ENCODE measurements around the gene CD52. TPM values are rescaled to one million over a fixed set of nuclear protein-coding genes. Genes with fewer than 3 reads are reported as not detected.

CD52 gene
- total RNA-seq, 4 donors from 2014 or later = 3.0 to 12.3 TPM; not detected in 2

DNA sequence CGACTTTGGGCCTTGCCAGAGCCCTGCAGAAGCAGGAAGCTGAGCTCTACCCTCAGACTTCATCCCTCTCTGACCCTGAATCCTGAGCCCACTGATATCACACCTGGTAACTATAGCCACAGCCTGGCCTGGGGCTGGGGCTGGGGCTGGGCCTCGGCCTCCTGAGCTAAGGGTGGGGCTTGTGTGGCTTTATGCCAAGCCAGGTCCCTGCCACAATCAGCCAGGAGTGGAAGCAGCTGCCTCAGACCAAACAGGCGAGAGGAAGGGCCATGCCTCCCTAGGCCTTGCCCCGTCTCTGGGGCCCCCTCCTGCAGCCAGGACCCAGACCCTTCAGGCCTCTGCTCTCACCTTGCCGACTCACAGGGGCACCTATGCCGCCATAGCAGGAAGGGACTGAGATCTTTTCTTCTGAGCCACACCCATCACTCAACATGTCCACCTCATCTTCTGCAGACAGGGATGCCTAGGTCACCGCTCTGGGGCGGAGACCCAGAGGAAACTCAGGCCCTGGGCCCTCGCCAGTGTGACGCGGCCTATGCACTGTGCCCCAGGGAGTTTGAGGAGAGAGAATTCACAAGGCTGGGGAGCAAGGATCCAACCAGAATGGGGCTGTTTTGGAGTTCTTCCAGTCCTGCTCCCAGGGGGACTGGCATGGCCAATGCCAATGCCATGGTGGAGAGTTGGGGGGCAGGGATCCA lies 17.0 kb upstream of the CD52 start:
- Histone ChIP-seq H3K9me3 (no peaks in the 10 kb centered on the region), H3K36me3 (no peaks in the 10 kb centered on the region), H3K27ac (no peak overlapping the region), H3K4me3 (replicated peaks in 1 of 3) (no peak overlapping the region), H3K27me3 (no peaks in the 10 kb centered on the region), H3K4me1 (peaks cover 5% of the 10 kb centered on the region in 2 donors)
- TF ChIP-seq, protein P1, sequence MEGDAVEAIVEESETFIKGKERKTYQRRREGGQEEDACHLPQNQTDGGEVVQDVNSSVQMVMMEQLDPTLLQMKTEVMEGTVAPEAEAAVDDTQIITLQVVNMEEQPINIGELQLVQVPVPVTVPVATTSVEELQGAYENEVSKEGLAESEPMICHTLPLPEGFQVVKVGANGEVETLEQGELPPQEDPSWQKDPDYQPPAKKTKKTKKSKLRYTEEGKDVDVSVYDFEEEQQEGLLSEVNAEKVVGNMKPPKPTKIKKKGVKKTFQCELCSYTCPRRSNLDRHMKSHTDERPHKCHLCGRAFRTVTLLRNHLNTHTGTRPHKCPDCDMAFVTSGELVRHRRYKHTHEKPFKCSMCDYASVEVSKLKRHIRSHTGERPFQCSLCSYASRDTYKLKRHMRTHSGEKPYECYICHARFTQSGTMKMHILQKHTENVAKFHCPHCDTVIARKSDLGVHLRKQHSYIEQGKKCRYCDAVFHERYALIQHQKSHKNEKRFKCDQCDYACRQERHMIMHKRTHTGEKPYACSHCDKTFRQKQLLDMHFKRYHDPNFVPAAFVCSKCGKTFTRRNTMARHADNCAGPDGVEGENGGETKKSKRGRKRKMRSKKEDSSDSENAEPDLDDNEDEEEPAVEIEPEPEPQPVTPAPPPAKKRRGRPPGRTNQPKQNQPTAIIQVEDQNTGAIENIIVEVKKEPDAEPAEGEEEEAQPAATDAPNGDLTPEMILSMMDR (IDR thresholded peaks at IDR 0.05) = no peak
- no peak for TF ChIP-seq POLR2A (IDR thresholded peaks at IDR 0.05)
- 82 to 92% methylated on average over 8 to 11 of the region's 11 CpGs for WGBS, 2 donors
- intact Hi-C loops (cut with DNase I) = no loop called here
- DNase-seq = no peak

DNA sequence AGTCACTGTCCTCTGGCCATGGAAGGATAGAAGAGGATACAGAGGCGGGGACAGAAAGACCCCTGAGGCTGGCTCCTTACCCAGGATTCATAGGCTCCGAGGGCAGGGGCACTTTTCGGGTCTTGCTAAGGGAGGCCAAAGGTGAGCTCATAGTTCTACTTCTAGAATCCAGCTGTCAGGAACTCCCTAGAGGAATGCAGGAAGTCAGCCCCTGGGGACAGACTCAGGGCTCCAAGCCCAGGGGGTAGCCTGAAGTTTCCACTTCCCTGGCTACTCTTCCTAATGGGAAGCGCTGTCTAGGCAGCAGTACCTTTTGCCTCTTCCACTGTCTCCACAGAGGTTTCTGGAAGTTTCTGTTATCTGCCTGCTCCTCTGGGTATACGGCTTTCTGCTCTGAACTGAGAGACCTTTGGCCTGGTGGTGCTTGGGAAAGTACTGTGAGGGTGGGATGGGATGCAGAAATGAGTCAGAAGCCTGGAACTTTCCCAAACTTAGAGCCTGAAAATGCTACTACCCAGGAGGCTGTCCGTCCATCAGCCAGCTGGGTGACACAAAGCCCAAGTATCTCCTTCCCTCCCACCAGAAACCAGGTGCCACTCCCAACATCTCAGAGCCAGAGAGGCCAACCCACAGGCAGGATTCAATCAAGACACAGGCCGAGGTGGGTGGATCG lies 14.9 kb upstream of the CD52 start:
- intact Hi-C loops (cut with DNase I) = no loop called here
- no peaks in the 10 kb centered on the region for H3K9me3 ChIP-seq
- H3K4me1 ChIP-seq = peaks cover 10 to 11% of the 10 kb centered on the region in 2 donors
- no peak overlapping the region for H3K27ac ChIP-seq
- no peaks in the 10 kb centered on the region for H3K27me3 ChIP-seq
- DNase-seq = no peak
- TF ChIP-seq, protein P1 (IDR thresholded peaks at IDR 0.05) = no peak
- no peak for TF ChIP-seq POLR2A (IDR thresholded peaks at IDR 0.05)
- no peaks in the 10 kb centered on the region for H3K36me3 ChIP-seq
- 73 to 91% methylated on average over 6 to 8 of the region's 8 CpGs for WGBS, 2 donors
- no peak overlapping the region for H3K4me3 ChIP-seq (replicated peaks in 1 of 3)

DNA sequence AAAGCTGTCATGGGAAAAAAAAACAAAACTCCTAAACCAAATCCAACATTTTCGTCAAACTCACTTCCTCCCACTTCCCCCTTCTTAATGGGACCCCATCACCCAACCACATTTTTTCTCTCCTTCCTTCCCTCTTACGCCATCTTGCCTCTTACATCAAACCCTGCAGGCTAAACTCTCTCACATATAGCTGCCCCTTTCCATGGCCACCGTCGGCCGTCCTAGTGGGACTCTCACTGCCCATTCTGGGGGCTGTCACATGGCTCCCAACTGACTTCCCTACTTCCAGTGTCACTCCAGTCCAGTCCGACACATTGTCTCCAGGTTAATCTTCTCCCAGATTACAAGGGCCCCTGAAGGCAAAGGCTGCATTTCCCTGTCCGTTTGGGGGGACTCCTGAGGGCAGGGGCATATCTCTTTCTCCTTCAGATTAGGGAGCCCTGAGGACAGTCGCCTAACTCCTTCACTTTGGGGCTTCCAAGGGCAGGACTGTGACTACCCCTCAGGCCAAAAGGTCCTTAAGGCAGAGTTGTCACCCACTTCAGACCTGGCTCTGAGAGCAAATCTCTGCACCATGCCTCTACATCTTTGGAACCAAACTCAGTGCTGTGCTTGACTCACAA lies 12.0 kb upstream of the CD52 start:
- Histone ChIP-seq H3K9me3 (no peaks in the 10 kb centered on the region), H3K27ac (no peak overlapping the region), H3K4me1 (peaks cover 10 to 11% of the 10 kb centered on the region in 2 donors), H3K27me3 (no peaks in the 10 kb centered on the region), H3K4me3 (replicated peaks in 1 of 3) (peak overlapping the region; percentile 34 to 81 (median 56)), H3K36me3 (no peaks in the 10 kb centered on the region)
- no peak for TF ChIP-seq POLR2A (IDR thresholded peaks at IDR 0.05)
- TF ChIP-seq, protein P1 (IDR thresholded peaks at IDR 0.05) = no peak
- DNase-seq = no peak
- 21 to 29% methylated on average over 8 of the region's 8 CpGs for WGBS, 2 donors
- intact Hi-C loops (cut with DNase I) = no loop called here

DNA sequence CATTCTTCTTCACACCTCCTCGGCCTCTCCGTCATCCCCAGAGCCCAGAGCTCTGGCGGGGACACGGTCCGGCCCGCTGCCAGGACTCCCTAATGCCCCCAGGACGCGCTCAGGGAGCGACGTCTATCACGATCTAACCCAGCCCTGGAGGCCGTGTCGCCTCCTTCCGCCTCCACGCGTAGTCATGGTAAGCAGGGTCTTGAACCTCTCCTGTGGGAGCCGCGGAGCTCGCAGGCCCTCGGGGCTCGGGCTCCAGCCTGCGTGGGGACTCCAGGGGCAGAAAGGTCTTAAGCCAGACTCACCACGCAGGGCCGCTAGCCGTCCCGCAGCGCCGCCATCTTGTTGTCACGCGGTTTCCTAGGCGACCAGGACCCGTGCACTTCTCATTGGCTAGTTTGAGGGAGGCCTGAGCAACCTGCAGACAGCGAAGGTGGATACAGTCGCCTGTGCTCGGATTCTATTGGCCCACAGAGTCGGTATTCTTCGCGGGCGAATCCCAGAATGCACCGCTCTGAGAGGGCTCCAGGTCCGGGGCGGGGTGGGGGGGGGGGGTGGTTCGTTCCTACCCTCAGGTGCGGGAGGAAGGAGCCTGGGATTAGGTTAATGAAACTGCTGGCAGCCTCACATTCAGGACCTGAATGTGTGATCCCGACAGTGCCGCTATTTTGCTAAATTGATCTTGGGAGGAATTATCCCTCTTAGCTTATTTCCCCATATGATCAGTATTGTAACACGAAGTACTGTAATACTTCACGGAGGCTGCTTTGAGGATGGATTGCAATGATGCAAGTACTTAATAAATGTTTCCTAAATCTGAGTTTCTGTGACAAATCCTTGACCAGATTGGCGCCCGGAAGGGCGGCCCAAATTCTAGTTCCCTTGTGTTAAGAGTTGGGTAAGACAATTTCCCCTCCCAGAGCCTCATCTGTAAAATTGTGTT lies 11.2 kb upstream of the CD52 start, which contains the start of gene UBXN11:
TSS of gene UBXN11 (minus strand) at position 347 of the 940 bp plus-strand sequence. CDS start 3,753 bp downstream, outside the sequence.
- H3K27ac ChIP-seq = no peak within 1 kb of the TSS
- 1 to 5% methylated on average over 16 to 49 of the region's 51 CpGs for WGBS, 2 donors
- H3K36me3 ChIP-seq = no peaks in the 10 kb centered on the region
- H3K4me3 ChIP-seq (replicated peaks in 1 of 3) = peak within 1 kb of the TSS; percentile 34 to 81 (median 56)
- no peaks in the 10 kb centered on the region for H3K27me3 ChIP-seq
- peak; percentile 97 to 98 for DNase-seq
- no peaks in the 10 kb centered on the region for H3K9me3 ChIP-seq
- peak in 1 of 2 donors; percentile 47 for TF ChIP-seq POLR2A (IDR thresholded peaks at IDR 0.05)
- TF ChIP-seq, protein P1 (IDR thresholded peaks at IDR 0.05) = no peak
- H3K4me1 ChIP-seq = peaks cover 10 to 11% of the 10 kb centered on the region in 2 donors
- intact Hi-C loops (cut with DNase I) = no loop called here
